Activated CD4-positive, CD25-positive, alpha-beta regulatory T cell (primary cell): Measurements from ENCODE around the gene MTF1.
"Not testable (repeated sequence)": the region's sequence is repeated elsewhere in the genome, so short reads cannot be mapped to it uniquely, and the experiment has no call there.

Experiments used
- DNase-seq, 4 experiments: peaks; one replicate each; lab custom pipeline; 2025; lab: John Stamatoyannopoulos, UW

The MTF1 gene

GRCh38 chr1:37793773-37794371 is 65.5 kb downstream of the MTF1 start, which contains the start of gene MANEAL:
TSS of gene MANEAL (plus strand) at chr1:37793847. CDS start at chr1:37794183, 336 bp downstream.
- peak in 1 of 4 experiments; percentile 10 for DNase-seq

GRCh38 chr1:37792943-37793686 is 66.3 kb downstream of the MTF1 start:
- no peak for DNase-seq

GRCh38 chr1:37782491-37782890 is 76.9 kb downstream of the MTF1 start:
- DNase-seq, result no peak

GRCh38 chr1:37778654-37779053 is 80.7 kb downstream of the MTF1 start:
- DNase-seq, result no peak

- no peak for DNase-seq
These were observed 82.4 kb downstream of the MTF1 start for GRCh38 chr1:37776946-37777516.

- not testable (repeated sequence) for DNase-seq
These were observed 88.0 kb downstream of the MTF1 start for GRCh38 chr1:37771440-37771839.

GRCh38 chr1:37767488-37767887 is 91.9 kb downstream of the MTF1 start:
- DNase-seq, result no peak

- no peak for DNase-seq
These were observed 93.3 kb downstream of the MTF1 start for GRCh38 chr1:37765916-37766664.

- DNase-seq, result no peak
These were observed 94.4 kb downstream of the MTF1 start, which contains the start of gene EPHA10 for GRCh38 chr1:37764888-37765441. TSS of gene EPHA10 (minus strand) at chr1:37765120. CDS start at chr1:37765066, 54 bp downstream.

GRCh38 chr1:37764414-37764825 is 95.0 kb downstream of the MTF1 start:
- DNase-seq, result no peak

- no peak for DNase-seq
These were observed 95.5 kb downstream of the MTF1 start for GRCh38 chr1:37763791-37764413.

GRCh38 chr1:37762516-37762915 is 96.9 kb downstream of the MTF1 start:
- DNase-seq, result no peak

- DNase-seq, result no peak
These were observed 97.8 kb downstream of the MTF1 start for GRCh38 chr1:37761416-37762095.
